ENCODE measurements around the gene ABCC4. TPM values are rescaled to one million over a fixed set of nuclear protein-coding genes. Genes with fewer than 3 reads are reported as not detected.

The ABCC4 gene
- total and polyA plus RNA-seq, 2 experiments from 2014 or later = 9.8 to 23.3 TPM

DNA sequence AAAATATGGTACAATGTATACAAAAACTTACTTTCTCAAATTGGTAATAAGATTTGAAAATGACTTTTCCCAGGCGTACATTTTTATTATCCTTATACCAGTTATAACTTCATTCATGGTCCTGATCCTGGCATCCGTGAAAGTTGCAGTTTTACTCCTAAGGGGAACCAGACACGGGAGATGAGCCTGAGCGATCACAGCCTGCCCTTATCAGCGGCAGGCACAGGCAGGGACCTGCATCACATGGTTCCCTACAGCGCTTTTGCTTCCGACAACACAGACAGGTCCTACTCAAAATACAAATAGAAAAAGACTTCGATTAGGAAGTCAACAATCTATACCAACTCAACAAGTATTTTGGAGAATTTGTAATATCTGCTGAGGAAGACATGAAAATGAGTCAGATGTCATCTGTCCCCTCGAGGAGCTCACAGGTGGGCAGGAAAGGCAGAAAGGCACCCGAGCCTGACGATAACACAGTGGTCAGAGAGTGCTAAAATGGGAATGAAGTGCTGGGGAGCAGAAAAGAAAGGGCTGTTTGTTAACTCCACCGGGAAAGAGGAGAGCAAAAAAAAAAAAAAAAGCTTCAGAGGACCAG, 93.4 kb downstream of the ABCC4 start:
- Histone ChIP-seq H3K27ac (no peak overlapping the region), H3K9me2 (replicated peaks; ENCODE audit: insufficient read depth) (no peaks in the 10 kb centered on the region), H3K79me2 (no peaks in the 10 kb centered on the region), H3K9me3 (ENCODE audit: low read depth) (no peaks in the 10 kb centered on the region), H3K4me1 (ENCODE audit: insufficient read depth) (no peaks in the 10 kb centered on the region), H3K36me3 (replicated peaks; ENCODE audit: insufficient read depth, low read depth) (no peaks in the 10 kb centered on the region), H3K4me3 (no peak overlapping the region), H4K20me1 (ENCODE audit: insufficient read depth, poor library complexity, severe bottlenecking) (no peaks in the 10 kb centered on the region), H3K4me2 (no peak overlapping the region), H2AFZ (no peak overlapping the region), H3K27me3 (no peaks in the 10 kb centered on the region)
- TF ChIP-seq EZH2 (IDR thresholded peaks at IDR 0.05; ENCODE audit: borderline replicate concordance) = no peak
- TF ChIP-seq EZH2phosphoT487 (IDR thresholded peaks at IDR 0.05; ENCODE audit: low read depth, severe bottlenecking, unreplicated experiment) = no peak
- TF ChIP-seq, protein P1, sequence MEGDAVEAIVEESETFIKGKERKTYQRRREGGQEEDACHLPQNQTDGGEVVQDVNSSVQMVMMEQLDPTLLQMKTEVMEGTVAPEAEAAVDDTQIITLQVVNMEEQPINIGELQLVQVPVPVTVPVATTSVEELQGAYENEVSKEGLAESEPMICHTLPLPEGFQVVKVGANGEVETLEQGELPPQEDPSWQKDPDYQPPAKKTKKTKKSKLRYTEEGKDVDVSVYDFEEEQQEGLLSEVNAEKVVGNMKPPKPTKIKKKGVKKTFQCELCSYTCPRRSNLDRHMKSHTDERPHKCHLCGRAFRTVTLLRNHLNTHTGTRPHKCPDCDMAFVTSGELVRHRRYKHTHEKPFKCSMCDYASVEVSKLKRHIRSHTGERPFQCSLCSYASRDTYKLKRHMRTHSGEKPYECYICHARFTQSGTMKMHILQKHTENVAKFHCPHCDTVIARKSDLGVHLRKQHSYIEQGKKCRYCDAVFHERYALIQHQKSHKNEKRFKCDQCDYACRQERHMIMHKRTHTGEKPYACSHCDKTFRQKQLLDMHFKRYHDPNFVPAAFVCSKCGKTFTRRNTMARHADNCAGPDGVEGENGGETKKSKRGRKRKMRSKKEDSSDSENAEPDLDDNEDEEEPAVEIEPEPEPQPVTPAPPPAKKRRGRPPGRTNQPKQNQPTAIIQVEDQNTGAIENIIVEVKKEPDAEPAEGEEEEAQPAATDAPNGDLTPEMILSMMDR (IDR thresholded peaks at IDR 0.05; ENCODE audit: poor library complexity) = no peak
- 77% methylated on average over 12 of the region's 12 CpGs for WGBS (ENCODE audit: low lambda C conversion rate, missing lambda C conversion rate)
- no peak for DNase-seq (ENCODE audit: low spot score)

DNA sequence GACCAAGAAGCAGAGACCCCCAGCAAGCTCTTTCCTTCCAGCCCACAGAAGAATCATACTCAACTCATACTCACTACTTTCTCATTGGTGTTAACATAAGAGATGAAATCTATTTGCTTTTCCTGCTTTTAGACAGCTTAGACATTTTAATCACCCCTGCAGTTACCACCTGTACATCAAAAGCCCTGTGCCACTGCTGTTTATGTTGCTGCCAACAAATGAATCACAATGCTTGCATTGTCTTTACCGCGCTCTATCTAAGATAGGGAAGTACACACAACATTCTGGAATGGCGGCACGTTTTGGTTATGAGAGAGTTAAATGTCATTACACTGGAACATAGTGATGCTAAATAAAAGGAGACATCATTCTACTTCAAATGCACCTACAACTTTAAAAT, 95.1 kb downstream of the ABCC4 start:
- H3K36me3 ChIP-seq (replicated peaks; ENCODE audit: insufficient read depth, low read depth) = no peaks in the 10 kb centered on the region
- no peak overlapping the region for H3K4me3 ChIP-seq
- no peaks in the 10 kb centered on the region for H3K9me3 ChIP-seq (ENCODE audit: low read depth)
- no peak overlapping the region for H3K27ac ChIP-seq
- 91% methylated on average over 4 of the region's 4 CpGs for WGBS (ENCODE audit: low lambda C conversion rate, missing lambda C conversion rate)
- H4K20me1 ChIP-seq (ENCODE audit: insufficient read depth, poor library complexity, severe bottlenecking) = no peaks in the 10 kb centered on the region
- no peak for DNase-seq (ENCODE audit: low spot score)
- no peak for TF ChIP-seq EZH2phosphoT487 (IDR thresholded peaks at IDR 0.05; ENCODE audit: low read depth, severe bottlenecking, unreplicated experiment)
- TF ChIP-seq, protein P1 (IDR thresholded peaks at IDR 0.05; ENCODE audit: poor library complexity) = no peak
- TF ChIP-seq EZH2 (IDR thresholded peaks at IDR 0.05; ENCODE audit: borderline replicate concordance) = no peak
- H3K4me2 ChIP-seq = no peak overlapping the region
- H3K4me1 ChIP-seq (ENCODE audit: insufficient read depth) = no peaks in the 10 kb centered on the region
- H2AFZ ChIP-seq = no peak overlapping the region
- H3K27me3 ChIP-seq = no peaks in the 10 kb centered on the region
- H3K79me2 ChIP-seq = no peaks in the 10 kb centered on the region
- no peaks in the 10 kb centered on the region for H3K9me2 ChIP-seq (replicated peaks; ENCODE audit: insufficient read depth)

DNA sequence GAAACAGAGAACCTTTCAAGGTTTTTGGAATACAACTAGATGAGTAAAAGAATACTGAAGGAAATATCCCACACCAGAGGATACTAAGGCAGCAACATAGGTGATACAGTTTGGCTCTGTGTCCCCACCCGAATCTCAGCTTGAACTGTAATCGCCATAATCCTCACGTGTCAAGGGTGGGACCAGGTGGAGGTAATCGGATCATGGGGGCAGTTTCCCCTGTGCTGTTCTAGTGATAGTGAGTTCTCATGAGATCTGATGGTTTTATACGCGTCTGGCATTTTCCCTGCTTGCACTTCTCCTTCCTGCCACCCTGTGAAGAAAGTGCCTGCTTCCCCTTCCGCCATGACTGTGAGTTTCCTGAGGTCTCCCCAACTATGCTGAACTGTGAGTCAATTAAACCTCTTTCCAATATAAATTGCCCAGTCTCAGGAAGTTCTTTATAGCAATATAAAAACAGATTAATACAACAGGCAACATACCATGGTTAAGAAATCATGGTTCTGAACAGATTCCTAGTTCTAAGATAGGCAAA, 97.0 kb downstream of the ABCC4 start:
- Histone ChIP-seq H3K79me2 (no peaks in the 10 kb centered on the region), H3K27me3 (no peaks in the 10 kb centered on the region), H3K9me2 (replicated peaks; ENCODE audit: insufficient read depth) (no peaks in the 10 kb centered on the region), H3K4me3 (no peak overlapping the region), H3K27ac (no peak overlapping the region), H2AFZ (no peak overlapping the region), H3K9me3 (ENCODE audit: low read depth) (no peaks in the 10 kb centered on the region), H4K20me1 (ENCODE audit: insufficient read depth, poor library complexity, severe bottlenecking) (no peaks in the 10 kb centered on the region), H3K36me3 (replicated peaks; ENCODE audit: insufficient read depth, low read depth) (no peaks in the 10 kb centered on the region), H3K4me2 (no peak overlapping the region), H3K4me1 (ENCODE audit: insufficient read depth) (no peaks in the 10 kb centered on the region)
- DNase-seq (ENCODE audit: low spot score) = no peak
- WGBS (ENCODE audit: low lambda C conversion rate, missing lambda C conversion rate) = 96% methylated on average over 7 of the region's 7 CpGs
- TF ChIP-seq, protein P1 (IDR thresholded peaks at IDR 0.05; ENCODE audit: poor library complexity) = no peak
- TF ChIP-seq EZH2 (IDR thresholded peaks at IDR 0.05; ENCODE audit: borderline replicate concordance) (no peak), EZH2phosphoT487 (IDR thresholded peaks at IDR 0.05; ENCODE audit: low read depth, severe bottlenecking, unreplicated experiment) (no peak)

All from hepatocyte (in vitro differentiated cells).